Stimulated activated CD8-positive, alpha-beta memory T cell treated with anti-CD3 and anti-CD28 coated beads, Interleukin-12 subunit alpha, Interleukin-12 subunit beta, amount 100 ng/mL, for 1 hour (primary cell): ENCODE data around the gene TRIM3.

ENCODE experiments used
- DNase-seq: peaks from one replicate; pipeline ENCODE4 v3.0.0-alpha.2; 2020; ENCODE audit warnings: low read depth

Gene TRIM3

GRCh38 chr11:6480299-6480914 is 6.7 kb upstream of the TRIM3 start:
- DNase-seq = no peak

GRCh38 chr11:6476571-6476970 is 2.8 kb upstream of the TRIM3 start:
- DNase-seq = no peak

GRCh38 chr11:6475936-6476335 is 2.2 kb upstream of the TRIM3 start:
- DNase-seq = no peak

GRCh38 chr11:6474806-6475500 is 1.2 kb upstream of the TRIM3 start:
- DNase-seq = no peak

GRCh38 chr11:6474413-6474792 is 662 bp upstream of the TRIM3 start:
- no peak for DNase-seq

- no peak for DNase-seq
Measured at GRCh38 chr11:6472934-6473333, 807 bp downstream of the TRIM3 start.

GRCh38 chr11:6469599-6469998 is 4.1 kb downstream of the TRIM3 start:
- DNase-seq = no peak

- DNase-seq = no peak
Measured at GRCh38 chr11:6468712-6469495, 4.8 kb downstream of the TRIM3 start.

- DNase-seq = no peak
Measured at GRCh38 chr11:6459099-6459450, 14.7 kb downstream of the TRIM3 start.

GRCh38 chr11:6458352-6459098 is 15.2 kb downstream of the TRIM3 start:
- DNase-seq = no peak

- no peak for DNase-seq
Measured at GRCh38 chr11:6457581-6458320, 16.0 kb downstream of the TRIM3 start.

GRCh38 chr11:6456361-6457073 is 17.2 kb downstream of the TRIM3 start:
- DNase-seq = no peak

- no peak for DNase-seq
Measured at GRCh38 chr11:6455070-6455469, 18.7 kb downstream of the TRIM3 start.

GRCh38 chr11:6453152-6453551 is 20.6 kb downstream of the TRIM3 start:
- no peak for DNase-seq

- no peak for DNase-seq
Measured at GRCh38 chr11:6452219-6452618, 21.5 kb downstream of the TRIM3 start.

- DNase-seq = no peak
Measured at GRCh38 chr11:6448574-6448973, 25.2 kb downstream of the TRIM3 start.

GRCh38 chr11:6443269-6444003 is 30.3 kb downstream of the TRIM3 start:
- peak; percentile 28 for DNase-seq

GRCh38 chr11:6442441-6442840 is 31.3 kb downstream of the TRIM3 start:
- DNase-seq = no peak

- no peak for DNase-seq
Measured at GRCh38 chr11:6440906-6441358, 32.8 kb downstream of the TRIM3 start, which contains the start of gene HPX. TSS of gene HPX (minus strand) at chr11:6440987. CDS start at chr11:6440963, 24 bp downstream.

GRCh38 chr11:6438979-6439571 is 34.7 kb downstream of the TRIM3 start:
- DNase-seq = peak; percentile 14
